H9 (cell line): ENCODE results near the gene AP1B1. TPM values are rescaled to one million over a fixed set of nuclear protein-coding genes. Genes with fewer than 3 reads are reported as not detected.

Experiments used
- DNase-seq: peaks from one replicate; pipeline ENCODE4 v3.0.0-alpha.2; 2017
- H2AFZ ChIP-seq: one replicate; pipeline ENCODE4 v1.6.1; 2013; ENCODE audit warnings: mild to moderate bottlenecking, low read length, control low read depth, moderate library complexity
- H2AK5ac ChIP-seq: 2 replicates; pipeline ENCODE4 v1.6.1; 2013; ENCODE audit warnings: low read length, control low read depth, mixed read lengths; ENCODE audit not compliant: insufficient read length
- H2BK120ac ChIP-seq: one replicate; pipeline ENCODE4 v1.6.1; 2013; ENCODE audit warnings: low read depth, mild to moderate bottlenecking, low read length, control low read depth, inconsistent platforms; ENCODE audit not compliant: poor library complexity, severe bottlenecking
- H2BK12ac ChIP-seq: 2 replicates; pipeline ENCODE4 v1.6.1; 2013; ENCODE audit warnings: low read length, control low read depth, mixed read lengths, low read depth; ENCODE audit not compliant: insufficient read length
- H2BK15ac ChIP-seq: 2 replicates; pipeline ENCODE4 v1.6.1; 2013; ENCODE audit warnings: low read depth, low read length, control low read depth
- H2BK20ac ChIP-seq: one replicate; pipeline ENCODE4 v1.6.1; 2013; ENCODE audit warnings: low read depth, mild to moderate bottlenecking, low read length, control low read depth, inconsistent platforms; ENCODE audit not compliant: poor library complexity, severe bottlenecking
- H2BK5ac ChIP-seq: 2 replicates; pipeline ENCODE4 v1.6.1; 2013; ENCODE audit warnings: low read length, control low read depth, mixed read lengths; ENCODE audit not compliant: insufficient read length
- H3K14ac ChIP-seq: 2 replicates; pipeline ENCODE4 v1.6.1; 2013; ENCODE audit warnings: low read length, control low read depth; ENCODE audit not compliant: insufficient read depth
- H3K18ac ChIP-seq: 2 replicates; pipeline ENCODE4 v1.6.1; 2013; ENCODE audit warnings: low read depth, mild to moderate bottlenecking, mixed read lengths, low read length, control low read depth; ENCODE audit not compliant: insufficient read length
- H3K23ac ChIP-seq: 2 replicates; pipeline ENCODE4 v1.6.1; 2013; ENCODE audit warnings: low read length, control low read depth, mixed read lengths, low read depth; ENCODE audit not compliant: insufficient read length
- H3K23me2 ChIP-seq: 2 replicates; pipeline ENCODE4 v1.6.1; 2013; ENCODE audit warnings: low read depth, mild to moderate bottlenecking, mixed read lengths, low read length, control low read depth; ENCODE audit not compliant: insufficient read length, poor library complexity, severe bottlenecking
- H3K27ac ChIP-seq: 2 replicates; pipeline ENCODE4 v1.5.1; 2013; ENCODE audit warnings: low read length, control low read depth, mixed read lengths, low read depth; ENCODE audit not compliant: insufficient read length
- H3K27me3 ChIP-seq: 2 replicates; pipeline ENCODE4 v1.6.1; 2013; ENCODE audit warnings: low read length, control low read depth, inconsistent platforms; ENCODE audit not compliant: insufficient read depth
- H3K4ac ChIP-seq: 2 replicates; pipeline ENCODE4 v1.6.1; 2013; ENCODE audit warnings: low read depth, mild to moderate bottlenecking, control low read depth, inconsistent platforms, low read length, moderate library complexity
- H3K4me1 ChIP-seq: 2 replicates; pipeline ENCODE4 v1.6.1; 2013; ENCODE audit warnings: low read length, control low read depth, inconsistent platforms; ENCODE audit not compliant: insufficient read depth
- H3K4me2 ChIP-seq: 2 replicates; pipeline ENCODE4 v1.6.1; 2013; ENCODE audit warnings: low read length, control low read depth, mixed read lengths; ENCODE audit not compliant: insufficient read length, insufficient read depth
- H3K56ac ChIP-seq: 2 replicates; pipeline ENCODE4 v1.6.1; 2013; ENCODE audit warnings: low read depth, mild to moderate bottlenecking, mixed read lengths, low read length, control low read depth; ENCODE audit not compliant: insufficient read length
- H3K79me1 ChIP-seq: 2 replicates; pipeline ENCODE4 v1.6.1; 2013; ENCODE audit warnings: low read depth, mild to moderate bottlenecking, moderate library complexity, low read length, control low read depth, inconsistent platforms; ENCODE audit not compliant: insufficient read depth, poor library complexity, severe bottlenecking
- H3K79me2 ChIP-seq: 2 replicates; pipeline ENCODE4 v1.6.1; 2013; ENCODE audit warnings: low read length, control low read depth, inconsistent platforms; ENCODE audit not compliant: insufficient read depth
- H3K9ac ChIP-seq: 2 replicates; pipeline ENCODE4 v1.6.1; 2013; ENCODE audit warnings: low read length, control low read depth, mixed read lengths; ENCODE audit not compliant: insufficient read length; ENCODE audit errors: extremely low read depth
- H3K9me3 ChIP-seq: one replicate; pipeline ENCODE4 v1.6.1; 2013; ENCODE audit warnings: low read depth, low read length, inconsistent platforms; ENCODE audit not compliant: control insufficient read depth
- H3T11ph ChIP-seq: one replicate; pipeline ENCODE4 v1.6.1; 2013; ENCODE audit warnings: mild to moderate bottlenecking, low read length, control low read depth, inconsistent platforms
- H4K20me1 ChIP-seq: one replicate; pipeline ENCODE4 v1.6.1; 2013; ENCODE audit not compliant: control insufficient read depth, insufficient read length, insufficient read depth
- H4K5ac ChIP-seq: 2 replicates; pipeline ENCODE4 v1.6.1; 2013; ENCODE audit warnings: low read depth, mild to moderate bottlenecking, mixed read lengths, low read length, control low read depth; ENCODE audit not compliant: insufficient read length
- H4K8ac ChIP-seq: replicated peaks from 2 replicates; pipeline ENCODE4 v1.6.1; 2013; ENCODE audit warnings: low read length, control low read depth, mixed read lengths, low read depth; ENCODE audit not compliant: insufficient read length
- H4K91ac ChIP-seq: 2 replicates; pipeline ENCODE4 v1.6.1; 2013; ENCODE audit warnings: low read depth, mild to moderate bottlenecking, moderate library complexity, mixed read lengths, low read length, control low read depth; ENCODE audit not compliant: insufficient read length
- H3K27ac Mint-ChIP-seq, 3 experiments: 2 replicates in 2 of 3; 3 replicates in 1 of 3; pipeline ENCODE4 v1.8.0; 2020 to 2021; ENCODE audit warnings: mixed read lengths in 3 of 3, mild to moderate bottlenecking in 1 of 3, moderate library complexity in 1 of 3
- H3K27me3 Mint-ChIP-seq: 2 replicates; pipeline ENCODE4 v1.8.0; 2021; ENCODE audit warnings: low read depth, mild to moderate bottlenecking, moderate library complexity, mixed read lengths
- H3K36me3 Mint-ChIP-seq, 3 experiments: 2 replicates in 2 of 3; 3 replicates in 1 of 3; pipeline ENCODE4 v1.8.0; 2020 to 2021; ENCODE audit warnings: low read depth in 3 of 3, mixed read lengths in 3 of 3; ENCODE audit not compliant: insufficient read depth in 1 of 3
- H3K4me1 Mint-ChIP-seq, 2 experiments: 2 replicates each; pipeline ENCODE4 v1.8.0; 2020; ENCODE audit warnings: mixed read lengths in 2 of 2
- H3K4me3 Mint-ChIP-seq, 2 experiments: 2 replicates in 1 of 2; 3 replicates in 1 of 2; pipeline ENCODE4 v1.8.0; 2020 to 2021; ENCODE audit warnings: mild to moderate bottlenecking in 2 of 2, mixed read lengths in 2 of 2, moderate library complexity in 1 of 2
- H3K9me3 Mint-ChIP-seq, 2 experiments: 2 replicates in 1 of 2; 3 replicates in 1 of 2; pipeline ENCODE4 v1.8.0; 2020; ENCODE audit warnings: mild to moderate bottlenecking in 2 of 2, mixed read lengths in 2 of 2, moderate library complexity in 1 of 2
- WGBS: extraction: QIAGEN DNeasy Blood & Tissue Kit; methylation state at CpG from one replicate; pipeline ENCODE4 v1.1.7; 2013; ENCODE audit warnings: missing lambda C conversion rate, low lambda C conversion rate, mixed read lengths; ENCODE audit not compliant: insufficient read length; ENCODE audit errors: extremely low coverage; 5-methylcytosine and 5-hydroxymethylcytosine counted together
- total RNA-seq: library from RNA; stranded (reverse); gene quantifications from 2 replicates; pipeline ENCODE4 v1.2.1, GENCODE V29; 2021
- TF ChIP-seq, protein P1 (sequence below): fragments of 200-600 bp; sonication (generic); conservative IDR thresholded peaks from 3 replicates; pipeline ENCODE4 v1.8.0; 2021; ENCODE audit warnings: antibody characterized with exemption, mild to moderate bottlenecking

Gene AP1B1
- total RNA-seq, 1 experiment from 2014 or later: 64.0 TPM

DNA sequence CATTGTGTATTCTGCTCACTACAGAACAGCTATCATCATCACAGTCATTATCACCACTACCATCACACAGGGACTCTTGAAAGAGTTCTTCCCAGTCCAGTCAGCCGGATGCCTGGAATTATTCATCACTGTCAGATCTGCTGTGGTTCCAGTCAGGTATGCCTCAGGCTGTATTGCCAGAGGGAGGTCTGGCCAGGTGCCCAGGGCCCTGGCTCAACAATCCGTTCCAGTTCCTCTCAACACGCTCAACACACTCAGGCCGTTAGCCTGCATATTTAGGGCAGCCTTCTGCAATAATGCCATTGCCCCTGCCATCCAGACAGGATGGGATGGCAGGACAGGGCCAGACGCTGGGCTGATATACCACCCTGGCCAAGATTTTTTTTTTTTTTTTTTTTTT, 44.2 kb downstream of the AP1B1 start:
- Histone ChIP-seq H3K4me2 (no peak overlapping the region), H4K5ac (no peak overlapping the region), H3K27ac (no peak overlapping the region), H3K18ac (no peak overlapping the region), H2AFZ (no peak overlapping the region), H3K9me3 (no peaks in the 10 kb centered on the region), H4K91ac (no peak overlapping the region), H2AK5ac (no peak overlapping the region), H3K79me1 (no peaks in the 10 kb centered on the region), H3K79me2 (no peaks in the 10 kb centered on the region), H3K23me2 (no peaks in the 10 kb centered on the region), H3K27me3 (no peaks in the 10 kb centered on the region), H3K14ac (no peak overlapping the region), H2BK5ac (no peak overlapping the region), H2BK120ac (no peak overlapping the region), H3K4ac (no peak overlapping the region), H4K20me1 (no peaks in the 10 kb centered on the region), H3K56ac (no peak overlapping the region), H2BK15ac (no peak overlapping the region), H3K4me1 (no peaks in the 10 kb centered on the region), H3K23ac (no peak overlapping the region), H2BK12ac (no peak overlapping the region), H4K8ac (no peak overlapping the region), H3K9ac (no peak overlapping the region), H2BK20ac (no peak overlapping the region), H3T11ph (no peak overlapping the region)
- TF ChIP-seq, protein P1, sequence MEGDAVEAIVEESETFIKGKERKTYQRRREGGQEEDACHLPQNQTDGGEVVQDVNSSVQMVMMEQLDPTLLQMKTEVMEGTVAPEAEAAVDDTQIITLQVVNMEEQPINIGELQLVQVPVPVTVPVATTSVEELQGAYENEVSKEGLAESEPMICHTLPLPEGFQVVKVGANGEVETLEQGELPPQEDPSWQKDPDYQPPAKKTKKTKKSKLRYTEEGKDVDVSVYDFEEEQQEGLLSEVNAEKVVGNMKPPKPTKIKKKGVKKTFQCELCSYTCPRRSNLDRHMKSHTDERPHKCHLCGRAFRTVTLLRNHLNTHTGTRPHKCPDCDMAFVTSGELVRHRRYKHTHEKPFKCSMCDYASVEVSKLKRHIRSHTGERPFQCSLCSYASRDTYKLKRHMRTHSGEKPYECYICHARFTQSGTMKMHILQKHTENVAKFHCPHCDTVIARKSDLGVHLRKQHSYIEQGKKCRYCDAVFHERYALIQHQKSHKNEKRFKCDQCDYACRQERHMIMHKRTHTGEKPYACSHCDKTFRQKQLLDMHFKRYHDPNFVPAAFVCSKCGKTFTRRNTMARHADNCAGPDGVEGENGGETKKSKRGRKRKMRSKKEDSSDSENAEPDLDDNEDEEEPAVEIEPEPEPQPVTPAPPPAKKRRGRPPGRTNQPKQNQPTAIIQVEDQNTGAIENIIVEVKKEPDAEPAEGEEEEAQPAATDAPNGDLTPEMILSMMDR: no peak
- Mint-ChIP-seq H3K27me3 (no peaks in the 10 kb centered on the region), H3K4me3 (no peak overlapping the region; a peak in 1 of 5 replicates), H3K36me3 (peaks cover 17 to 88% (median 50%) of the 10 kb centered on the region in 3 experiments; a peak in 6 of 7 replicates), H3K4me1 (no peaks in the 10 kb centered on the region), H3K27ac (peak overlapping the region in 2 of 3 experiments; percentile 6 to 90; a peak in 1 of 7 replicates), H3K9me3 (no peaks in the 10 kb centered on the region)
- no CpG with 5 or more reads among the region's 5 CpGs for WGBS
- no peak for DNase-seq
